ENCODE data around the gene MMP11. TPM values are rescaled to one million over a fixed set of nuclear protein-coding genes. Genes with fewer than 3 reads are reported as not detected.

The MMP11 gene
- total RNA-seq, 1 donor from 2014 or later = 28.8 TPM

- Mint-ChIP-seq H3K27ac (ENCODE audit: unreplicated experiment) (no peak within 1 kb of the TSS), H3K36me3 (ENCODE audit: unreplicated experiment) (no peaks in the 10 kb centered on the region), H3K4me3 (ENCODE audit: unreplicated experiment) (no peak within 1 kb of the TSS), H3K27me3 (ENCODE audit: unreplicated experiment) (peaks cover 13% of the 10 kb centered on the region), H3K9me3 (ENCODE audit: unreplicated experiment) (peaks cover 9% of the 10 kb centered on the region), H3K4me1 (ENCODE audit: low read depth, unreplicated experiment) (peaks cover 2% of the 10 kb centered on the region)
- no peak for TF ChIP-seq CTCF (IDR thresholded peaks at IDR 0.05; ENCODE audit: partially characterized antibody, unreplicated experiment)
- no peak for DNase-seq
Observed at GRCh38 chr22:23754220-23754919, 18.3 kb upstream of the MMP11 start, which contains the start of gene VPREB3. TSS of gene VPREB3 (minus strand) at chr22:23754425. CDS start at chr22:23754363, 62 bp downstream.

GRCh38 chr22:23754980-23755636 lies 17.5 kb upstream of the MMP11 start:
- Mint-ChIP-seq H3K36me3 (ENCODE audit: unreplicated experiment) (no peaks in the 10 kb centered on the region), H3K4me1 (ENCODE audit: low read depth, unreplicated experiment) (peaks cover 2% of the 10 kb centered on the region), H3K27ac (ENCODE audit: unreplicated experiment) (no peak overlapping the region), H3K9me3 (ENCODE audit: unreplicated experiment) (peaks cover 7% of the 10 kb centered on the region), H3K27me3 (ENCODE audit: unreplicated experiment) (peaks cover 10% of the 10 kb centered on the region), H3K4me3 (ENCODE audit: unreplicated experiment) (no peak overlapping the region)
- DNase-seq = no peak
- no peak for TF ChIP-seq CTCF (IDR thresholded peaks at IDR 0.05; ENCODE audit: partially characterized antibody, unreplicated experiment)

GRCh38 chr22:23755711-23756110 lies 16.9 kb upstream of the MMP11 start:
- DNase-seq = no peak
- Mint-ChIP-seq H3K36me3 (ENCODE audit: unreplicated experiment) (no peaks in the 10 kb centered on the region), H3K27ac (ENCODE audit: unreplicated experiment) (no peak overlapping the region), H3K9me3 (ENCODE audit: unreplicated experiment) (peaks cover 5% of the 10 kb centered on the region), H3K4me3 (ENCODE audit: unreplicated experiment) (no peak overlapping the region), H3K4me1 (ENCODE audit: low read depth, unreplicated experiment) (no peaks in the 10 kb centered on the region), H3K27me3 (ENCODE audit: unreplicated experiment) (peaks cover 5% of the 10 kb centered on the region)
- no peak for TF ChIP-seq CTCF (IDR thresholded peaks at IDR 0.05; ENCODE audit: partially characterized antibody, unreplicated experiment)

DNA sequence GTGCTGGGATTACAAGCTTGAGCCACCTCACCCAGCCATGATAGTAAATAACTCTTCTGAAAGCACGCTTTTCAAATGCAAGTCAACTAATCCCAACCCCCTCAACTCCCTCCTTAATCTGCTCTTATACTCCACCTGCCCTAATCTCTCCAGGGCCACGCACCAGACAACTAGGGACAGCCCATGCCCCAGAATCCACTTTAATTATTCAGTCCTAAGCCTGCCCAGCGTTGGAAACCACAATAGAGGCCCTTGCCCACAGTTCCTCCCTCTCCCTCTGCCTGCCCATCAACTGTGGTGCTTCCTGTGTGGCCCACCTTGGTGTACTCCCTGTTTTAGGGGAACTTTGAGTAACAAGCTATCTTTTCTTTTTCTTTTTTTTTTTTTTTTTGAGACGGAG lies 15.8 kb upstream of the MMP11 start:
- Mint-ChIP-seq H3K27me3 (ENCODE audit: unreplicated experiment) (peaks cover 5% of the 10 kb centered on the region), H3K4me1 (ENCODE audit: low read depth, unreplicated experiment) (no peaks in the 10 kb centered on the region), H3K27ac (ENCODE audit: unreplicated experiment) (no peak overlapping the region), H3K36me3 (ENCODE audit: unreplicated experiment) (no peaks in the 10 kb centered on the region), H3K4me3 (ENCODE audit: unreplicated experiment) (no peak overlapping the region), H3K9me3 (ENCODE audit: unreplicated experiment) (peaks cover 1% of the 10 kb centered on the region)
- no peak for TF ChIP-seq CTCF (IDR thresholded peaks at IDR 0.05; ENCODE audit: partially characterized antibody, unreplicated experiment)
- DNase-seq = no peak

DNA sequence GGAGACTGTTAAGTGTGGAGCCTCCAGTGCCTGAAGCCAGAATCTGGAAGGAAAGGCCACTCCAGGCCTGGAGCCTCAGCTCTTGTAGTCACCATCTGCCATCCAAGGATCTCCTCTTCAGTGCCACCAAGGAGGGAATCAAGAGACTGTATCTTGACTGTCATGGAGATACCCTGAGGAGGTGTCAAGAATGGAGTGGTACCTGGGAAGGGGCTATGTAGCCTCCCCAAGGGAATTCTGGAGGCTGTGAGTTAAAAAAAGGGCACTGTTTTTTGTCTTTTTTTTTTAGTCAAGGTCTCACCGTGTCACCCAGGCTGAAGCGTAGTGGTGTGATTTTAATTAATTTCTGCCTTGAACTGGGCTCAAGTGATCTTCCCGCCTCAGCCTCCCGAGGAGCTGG lies 13.1 kb upstream of the MMP11 start:
- DNase-seq = no peak
- peaks cover 8% of the 10 kb centered on the region for H3K27me3 Mint-ChIP-seq (ENCODE audit: unreplicated experiment)
- H3K9me3 Mint-ChIP-seq (ENCODE audit: unreplicated experiment) = no peaks in the 10 kb centered on the region
- no peaks in the 10 kb centered on the region for H3K36me3 Mint-ChIP-seq (ENCODE audit: unreplicated experiment)
- no peaks in the 10 kb centered on the region for H3K4me1 Mint-ChIP-seq (ENCODE audit: low read depth, unreplicated experiment)
- no peak overlapping the region for H3K4me3 Mint-ChIP-seq (ENCODE audit: unreplicated experiment)
- no peak overlapping the region for H3K27ac Mint-ChIP-seq (ENCODE audit: unreplicated experiment)
- no peak for TF ChIP-seq CTCF (IDR thresholded peaks at IDR 0.05; ENCODE audit: partially characterized antibody, unreplicated experiment)

Measured in glutamatergic neuron (in vitro differentiated cells).